SKM-1 treated with dmso at 0.1 percent for 144 hours (cell line): ENCODE results near the gene ANKMY2.
A peak's percentile ranks its signal among the peaks of the same experiment; 100 is the strongest.
"Not testable (repeated sequence)": the region's sequence is repeated elsewhere in the genome, so short reads cannot be mapped to it uniquely, and the experiment has no call there.

ENCODE experiments used
- DNase-seq: peaks from one replicate; lab custom pipeline; 2025; ENCODE audit not compliant: unreplicated experiment; lab: John Stamatoyannopoulos, UW

The ANKMY2 gene

GRCh38 chr7:16659854-16660497 lies 14.4 kb upstream of the ANKMY2 start:
- not testable (repeated sequence) for DNase-seq

GRCh38 chr7:16657656-16658279 lies 12.2 kb upstream of the ANKMY2 start:
- no peak for DNase-seq

GRCh38 chr7:16656141-16656540 lies 10.6 kb upstream of the ANKMY2 start:
- DNase-seq: no peak

- no peak for DNase-seq
Measured at GRCh38 chr7:16655394-16655793, 9.8 kb upstream of the ANKMY2 start.

- no peak for DNase-seq
Measured at GRCh38 chr7:16652888-16653287, 7.3 kb upstream of the ANKMY2 start.

GRCh38 chr7:16652240-16652583 lies 6.7 kb upstream of the ANKMY2 start:
- DNase-seq: no peak

GRCh38 chr7:16651396-16652239 lies 6.1 kb upstream of the ANKMY2 start:
- DNase-seq: no peak

GRCh38 chr7:16650266-16650665 lies 4.7 kb upstream of the ANKMY2 start:
- no peak for DNase-seq

GRCh38 chr7:16649196-16649595 lies 3.6 kb upstream of the ANKMY2 start:
- no peak for DNase-seq

- no peak for DNase-seq
Measured at GRCh38 chr7:16648551-16648950, 3.0 kb upstream of the ANKMY2 start.

GRCh38 chr7:16647435-16647960 lies 1.9 kb upstream of the ANKMY2 start:
- DNase-seq: no peak

GRCh38 chr7:16646472-16647072 lies 1.0 kb upstream of the ANKMY2 start:
- peak; percentile 16 for DNase-seq

- DNase-seq: no peak
Measured at GRCh38 chr7:16644636-16645592, 640 bp downstream of the ANKMY2 start.

- DNase-seq: no peak
Measured at GRCh38 chr7:16644157-16644556, 1.4 kb downstream of the ANKMY2 start.

- DNase-seq: no peak
Measured at GRCh38 chr7:16638282-16639280, 7.0 kb downstream of the ANKMY2 start.

- DNase-seq: no peak
Measured at GRCh38 chr7:16637379-16637778, 8.2 kb downstream of the ANKMY2 start.

GRCh38 chr7:16636555-16637101 lies 8.9 kb downstream of the ANKMY2 start:
- no peak for DNase-seq

GRCh38 chr7:16634271-16634738 lies 11.2 kb downstream of the ANKMY2 start:
- DNase-seq: no peak

GRCh38 chr7:16630654-16631053 lies 14.9 kb downstream of the ANKMY2 start:
- DNase-seq: no peak
